T-cell (primary cell): ENCODE data around the gene AKAP13. TPM values are rescaled to one million over a fixed set of nuclear protein-coding genes. Genes with fewer than 3 reads are reported as not detected.

ENCODE experiments used
- ATAC-seq, 4 experiments: fragments of 200-7000 bp in 3 of 4; fragments of 150-1000 bp in 1 of 4; cut with Tn5 transposase; replicated peaks in 1 of 4; 1 replicate in 3 of 4; 2 replicates in 1 of 4; pipeline ENCODE4 v1.10.0; 2021; ENCODE audit warnings: moderate library complexity in 3 of 4, mild to moderate bottlenecking in 2 of 4, moderate number of reproducible peaks in 1 of 4
- CTCF ChIA-PET, 2 donors: fragments of 300-600 bp; sonication (Branson Sonifier 250); formaldehyde crosslinking; loops; one replicate each; lab custom pipeline; 2022; ENCODE audit warnings: antibody characterized with exemption in 2 of 2; lab: Charles Lee
- POLR2A ChIA-PET, 2 donors: fragments of 300-600 bp; sonication (Branson Sonifier 250); formaldehyde crosslinking; loops; one replicate each; lab custom pipeline; 2022; ENCODE audit warnings: antibody characterized with exemption in 2 of 2; lab: Charles Lee
- DNase-seq, 35 experiments: peaks; one replicate each; pipeline versions ENCODE4 v3.0.0 to v3.0.0-alpha.2; 2013 to 2023
- H3K27ac ChIP-seq: one replicate; pipeline ENCODE4 v1.5.1; 2013; ENCODE audit warnings: low read length
- H3K27me3 ChIP-seq, 2 experiments: replicated peaks in 1 of 2; 1 replicate in 1 of 2; 2 replicates in 1 of 2; pipeline versions ENCODE4 v1.6.1 to v1.7.0; 2013; ENCODE audit warnings: low read length in 1 of 2, mixed read lengths in 1 of 2; ENCODE audit not compliant: control insufficient read depth in 2 of 2, insufficient read depth in 2 of 2; ENCODE audit errors: extremely low read depth in 1 of 2
- H3K36me3 ChIP-seq, 2 donors: 1 replicate in 1 of 2; 2 replicates in 1 of 2; pipeline versions ENCODE4 v1.6.1 to v1.7.0; 2013; ENCODE audit warnings: low read length in 1 of 2; ENCODE audit not compliant: control insufficient read depth in 2 of 2, insufficient read depth in 1 of 2; ENCODE audit errors: extremely low read depth in 1 of 2
- H3K4me1 ChIP-seq, 2 experiments: 1 replicate in 1 of 2; 2 replicates in 1 of 2; pipeline versions ENCODE4 v1.6.1 to v1.7.0; 2013; ENCODE audit warnings: low read length in 2 of 2, mixed read lengths in 1 of 2; ENCODE audit not compliant: insufficient read depth in 2 of 2, control insufficient read depth in 1 of 2; ENCODE audit errors: extremely low read depth in 1 of 2
- H3K4me3 ChIP-seq, 2 donors: 1 replicate in 1 of 2; 2 replicates in 1 of 2; pipeline versions ENCODE4 v1.5.1 to v1.7.0; 2013; ENCODE audit warnings: mild to moderate bottlenecking in 2 of 2, low read length in 1 of 2, moderate library complexity in 1 of 2; ENCODE audit not compliant: control insufficient read depth in 1 of 2; ENCODE audit errors: extremely low read depth in 1 of 2
- H3K9me3 ChIP-seq: 2 replicates; pipeline ENCODE4 v1.7.0; 2013
- H3K27ac Mint-ChIP-seq, 2 donors: one replicate each; pipeline ENCODE4 v1.8.0; 2020 to 2021; ENCODE audit warnings: mild to moderate bottlenecking in 2 of 2, mixed read lengths in 2 of 2
- H3K27me3 Mint-ChIP-seq, 2 donors: one replicate each; pipeline ENCODE4 v1.8.0; 2021 to 2022; ENCODE audit warnings: mixed read lengths in 2 of 2
- H3K36me3 Mint-ChIP-seq: one replicate; pipeline ENCODE4 v1.8.0; 2021; ENCODE audit warnings: mixed read lengths
- H3K4me1 Mint-ChIP-seq, 3 donors: one replicate each; pipeline ENCODE4 v1.8.0; 2020 to 2022; ENCODE audit warnings: mixed read lengths in 3 of 3, mild to moderate bottlenecking in 1 of 3
- H3K4me3 Mint-ChIP-seq, 3 donors: one replicate each; pipeline ENCODE4 v1.8.0; 2020 to 2022; ENCODE audit warnings: mild to moderate bottlenecking in 3 of 3, mixed read lengths in 3 of 3, moderate library complexity in 3 of 3
- H3K9me3 Mint-ChIP-seq, 3 donors: one replicate each; pipeline ENCODE4 v1.8.0; 2020 to 2022; ENCODE audit warnings: mixed read lengths in 3 of 3
- WGBS: methylation state at CpG from one replicate; pipeline ENCODE4 v1.1.5; 2013; ENCODE audit warnings: missing lambda C conversion rate; ENCODE audit not compliant: insufficient coverage; 5-methylcytosine and 5-hydroxymethylcytosine counted together
- total RNA-seq, 35 experiments: library from RNA in 6 of 35; stranded (reverse) in 6 of 35; fragments of 120-200 nt in 1 of 35; gene quantifications; one replicate each; pipeline versions ENCODE4 v1.2.1 to v1.2.4 and lab custom pipeline; 2013 to 2026

Gene AKAP13
- total RNA-seq, 5 donors from 2014 or later (not counting 1 experiment from before 2014, with no cell fraction given), result 232 to 391 (median 281) TPM

GRCh38 chr15:85773249-85773648 lies 392.8 kb downstream of the AKAP13 start:
- no peak overlapping the region for H3K4me3 ChIP-seq
- DNase-seq (no peak), ATAC-seq (no peak)
- H3K9me3 ChIP-seq, result no peaks in the 10 kb centered on the region
- peaks cover 0 to 9% of the 10 kb centered on the region in 2 donors for H3K36me3 ChIP-seq
- H3K27ac Mint-ChIP-seq, result no peak overlapping the region
- H3K27ac ChIP-seq, result no peak overlapping the region
- peaks cover 19% of the 10 kb centered on the region for H3K36me3 Mint-ChIP-seq
- ChIA-PET POLR2A (no interaction called here), CTCF (no interaction called here)
- H3K4me3 Mint-ChIP-seq, result no peak overlapping the region
- H3K27me3 Mint-ChIP-seq, result no peaks in the 10 kb centered on the region
- no peaks in the 10 kb centered on the region for H3K9me3 Mint-ChIP-seq
- H3K4me1 ChIP-seq, result peaks cover 0 to 5% of the 10 kb centered on the region in 2 experiments
- 97% methylated on average over 8 of the region's 12 CpGs for WGBS
- H3K27me3 ChIP-seq, result no peaks in the 10 kb centered on the region
- H3K4me1 Mint-ChIP-seq, result peaks cover 14 to 34% (median 25%) of the 10 kb centered on the region in 3 donors

- no peaks in the 10 kb centered on the region for H3K9me3 ChIP-seq
- no peak overlapping the region for H3K27ac ChIP-seq
- no peak overlapping the region for H3K4me3 ChIP-seq
- CTCF ChIA-PET, result interaction anchor here in 1 of 2 donors (0.7 kb wide), 1 partner anchor 17 kb away, joined by 3 read pairs; no protein-coding TSS in a partner anchor
- WGBS, result 95% methylated on average over 7 of the region's 10 CpGs
- no peak for ATAC-seq
- H3K27me3 Mint-ChIP-seq, result no peaks in the 10 kb centered on the region
- no peak for DNase-seq
- H3K4me1 Mint-ChIP-seq, result peaks cover 15 to 34% (median 29%) of the 10 kb centered on the region in 3 donors
- peaks cover 12% of the 10 kb centered on the region for H3K36me3 Mint-ChIP-seq
- H3K9me3 Mint-ChIP-seq, result no peaks in the 10 kb centered on the region
- no peaks in the 10 kb centered on the region for H3K27me3 ChIP-seq
- POLR2A ChIA-PET, result no interaction called here
- no peak overlapping the region for H3K4me3 Mint-ChIP-seq
- no peak overlapping the region for H3K27ac Mint-ChIP-seq
- peaks cover 0 to 5% of the 10 kb centered on the region in 2 experiments for H3K4me1 ChIP-seq
- H3K36me3 ChIP-seq, result peaks cover 0 to 5% of the 10 kb centered on the region in 2 donors
These were observed 393.6 kb downstream of the AKAP13 start for GRCh38 chr15:85773970-85774369.

GRCh38 chr15:85777250-85778106 lies 397.1 kb downstream of the AKAP13 start:
- ChIA-PET POLR2A (interaction anchor here in 1 of 2 donors (0.6 kb wide), 1 partner anchor 39 kb away, joined by 3 read pairs; no protein-coding TSS in a partner anchor), CTCF (no interaction called here)
- no peak overlapping the region for H3K27ac Mint-ChIP-seq
- no peaks in the 10 kb centered on the region for H3K9me3 ChIP-seq
- no peaks in the 10 kb centered on the region for H3K36me3 ChIP-seq
- H3K4me3 Mint-ChIP-seq, result no peak overlapping the region
- H3K9me3 Mint-ChIP-seq, result no peaks in the 10 kb centered on the region
- no peaks in the 10 kb centered on the region for H3K27me3 ChIP-seq
- H3K4me1 ChIP-seq, result peaks cover 0 to 5% of the 10 kb centered on the region in 2 experiments
- H3K27me3 Mint-ChIP-seq, result no peaks in the 10 kb centered on the region
- DNase-seq (no peak), ATAC-seq (no peak)
- peaks cover 10% of the 10 kb centered on the region for H3K36me3 Mint-ChIP-seq
- 91% methylated on average over 10 of the region's 18 CpGs for WGBS
- no peak overlapping the region for H3K4me3 ChIP-seq
- H3K4me1 Mint-ChIP-seq, result peaks cover 40 to 47% (median 45%) of the 10 kb centered on the region in 3 donors
- H3K27ac ChIP-seq, result no peak overlapping the region

- Histone ChIP-seq H3K4me3 (no peak overlapping the region), H3K27me3 (no peaks in the 10 kb centered on the region), H3K9me3 (no peaks in the 10 kb centered on the region), H3K36me3 (no peaks in the 10 kb centered on the region), H3K4me1 (peaks cover 0 to 5% of the 10 kb centered on the region in 2 experiments), H3K27ac (no peak overlapping the region)
- ChIA-PET POLR2A (interaction anchor here (0.6 kb wide), 2 partner anchors 40 to 46 kb away, joined by 3 to 4 read pairs; no protein-coding TSS in a partner anchor), CTCF (no interaction called here)
- DNase-seq (no peak), ATAC-seq (no peak)
- Mint-ChIP-seq H3K4me1 (peaks cover 39 to 45% (median 43%) of the 10 kb centered on the region in 3 donors), H3K27ac (no peak overlapping the region), H3K36me3 (peaks cover 10% of the 10 kb centered on the region), H3K27me3 (no peaks in the 10 kb centered on the region), H3K4me3 (no peak overlapping the region), H3K9me3 (no peaks in the 10 kb centered on the region)
- WGBS, result 86% methylated on average over 9 of the region's 10 CpGs
These were observed 397.8 kb downstream of the AKAP13 start for GRCh38 chr15:85778107-85778776.

- Histone ChIP-seq H3K4me1 (peaks cover 4 to 12% of the 10 kb centered on the region in 2 experiments), H3K36me3 (no peaks in the 10 kb centered on the region), H3K27me3 (no peaks in the 10 kb centered on the region), H3K9me3 (no peaks in the 10 kb centered on the region), H3K4me3 (no peak overlapping the region), H3K27ac (no peak overlapping the region)
- ATAC-seq (no peak), DNase-seq (no peak)
- Mint-ChIP-seq H3K27me3 (no peaks in the 10 kb centered on the region), H3K36me3 (peaks cover 10% of the 10 kb centered on the region), H3K4me3 (no peak overlapping the region), H3K4me1 (peaks cover 41 to 48% (median 45%) of the 10 kb centered on the region in 3 donors), H3K27ac (no peak overlapping the region), H3K9me3 (no peaks in the 10 kb centered on the region)
- no CpG with 5 or more reads among the region's 1 CpG for WGBS
- POLR2A ChIA-PET, result no interaction called here
- CTCF ChIA-PET, result interaction anchor here in 1 of 2 donors (0.6 kb wide), 1 partner anchor 84 kb away, joined by 3 read pairs; no protein-coding TSS in a partner anchor
These were observed 398.8 kb downstream of the AKAP13 start for GRCh38 chr15:85779249-85779648.

DNA sequence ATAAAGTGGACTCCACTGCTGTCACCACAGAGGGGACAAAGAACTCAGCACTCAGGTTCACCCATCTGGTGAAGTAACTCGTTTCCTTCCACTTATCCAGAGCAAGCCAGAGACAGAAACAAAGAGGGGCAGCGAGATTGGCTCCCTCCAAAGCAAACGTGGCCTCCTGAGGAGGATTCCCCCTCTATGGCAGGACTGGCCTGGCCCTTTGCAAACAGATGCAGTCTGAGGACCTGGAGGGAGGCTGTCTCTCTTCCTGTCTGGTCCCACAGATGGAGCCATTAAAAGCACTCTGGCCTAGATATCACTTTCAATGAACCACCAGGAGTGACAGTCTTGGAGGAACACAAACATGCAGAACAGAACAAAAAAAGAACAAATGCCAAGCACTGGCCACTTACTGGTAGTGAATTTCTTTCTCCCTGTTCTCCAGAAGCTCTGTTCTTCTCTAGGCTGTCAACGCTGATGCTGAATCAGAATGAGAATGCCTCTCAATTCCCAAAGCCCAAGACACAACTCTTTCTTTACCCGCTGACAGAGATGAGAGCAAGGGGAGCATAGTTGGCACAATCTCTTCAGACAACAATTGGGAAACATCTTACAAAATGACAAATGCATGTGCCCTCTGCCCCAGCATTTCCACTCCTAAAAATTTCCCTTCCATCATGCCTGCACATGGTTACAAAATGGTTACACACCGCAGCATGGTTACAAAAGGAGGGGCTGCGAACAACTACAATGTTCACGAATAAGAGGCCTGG lies 400.0 kb downstream of the AKAP13 start:
- H3K4me1 ChIP-seq, result peaks cover 10 to 21% of the 10 kb centered on the region in 2 experiments
- no peaks in the 10 kb centered on the region for H3K27me3 ChIP-seq
- ChIA-PET POLR2A (no interaction called here), CTCF (no interaction called here)
- no peaks in the 10 kb centered on the region for H3K36me3 ChIP-seq
- Mint-ChIP-seq H3K4me3 (no peak overlapping the region), H3K9me3 (no peaks in the 10 kb centered on the region), H3K27me3 (no peaks in the 10 kb centered on the region), H3K4me1 (peaks cover 49 to 58% (median 51%) of the 10 kb centered on the region in 3 donors), H3K36me3 (peaks cover 10% of the 10 kb centered on the region), H3K27ac (no peak overlapping the region)
- ATAC-seq (no peak), DNase-seq (no peak)
- no peak overlapping the region for H3K27ac ChIP-seq
- H3K9me3 ChIP-seq, result no peaks in the 10 kb centered on the region
- H3K4me3 ChIP-seq, result no peak overlapping the region
- WGBS, result 71% methylated on average over 4 of the region's 8 CpGs
